GM19467 (cell line): ENCODE data around the gene NUP85.
"Not testable (repeated sequence)": the region's sequence is repeated elsewhere in the genome, so short reads cannot be mapped to it uniquely, and the experiment has no call there.

Experiments
- ATAC-seq: cut with Tn5 transposase; IDR thresholded peaks from one replicate; pipeline ENCODE4 v1.9.1; 2021; ENCODE audit warnings: mild to moderate bottlenecking, moderate library complexity; ENCODE audit not compliant: unreplicated experiment

The NUP85 gene

DNA sequence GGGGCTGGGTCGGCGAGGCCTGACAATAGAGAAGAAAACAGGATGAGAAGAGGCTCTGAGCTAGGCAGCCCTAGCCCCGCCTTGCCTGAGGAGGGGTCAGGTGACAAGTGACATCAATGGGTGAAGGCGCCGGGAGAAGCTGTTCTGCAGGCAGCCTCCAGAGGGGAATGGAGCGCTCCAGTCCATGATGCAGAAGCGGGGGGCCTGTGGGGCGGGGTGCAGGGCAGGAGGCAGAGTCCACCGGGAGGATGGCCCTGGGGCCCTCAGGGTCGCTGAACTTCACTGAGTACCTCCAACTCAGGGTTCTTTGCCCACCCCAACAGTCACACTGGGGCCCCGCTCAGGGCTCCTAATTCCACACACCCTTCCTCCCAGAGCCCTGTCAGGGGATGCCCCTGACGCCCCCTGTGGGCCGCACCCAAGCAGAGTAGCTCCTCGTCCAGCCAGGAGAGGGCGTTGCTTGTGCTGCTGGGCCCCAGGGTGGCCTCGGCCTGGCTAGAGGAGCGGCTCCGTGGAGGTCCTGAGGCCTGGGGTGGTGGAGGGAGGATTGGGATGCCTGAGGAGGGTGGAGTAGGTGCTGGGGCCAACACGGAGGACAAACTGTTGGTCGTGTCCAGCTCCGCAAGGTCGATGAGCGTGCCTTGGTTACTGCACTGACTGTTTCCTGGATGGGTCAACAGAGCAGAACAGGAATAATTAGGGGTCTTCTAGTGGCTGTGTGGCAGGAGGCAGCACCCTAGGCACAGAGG, 35.1 kb downstream of the NUP85 start:
- no peak for ATAC-seq

GRCh38 chr17:75241143-75241430, 35.6 kb downstream of the NUP85 start:
- no peak for ATAC-seq

DNA sequence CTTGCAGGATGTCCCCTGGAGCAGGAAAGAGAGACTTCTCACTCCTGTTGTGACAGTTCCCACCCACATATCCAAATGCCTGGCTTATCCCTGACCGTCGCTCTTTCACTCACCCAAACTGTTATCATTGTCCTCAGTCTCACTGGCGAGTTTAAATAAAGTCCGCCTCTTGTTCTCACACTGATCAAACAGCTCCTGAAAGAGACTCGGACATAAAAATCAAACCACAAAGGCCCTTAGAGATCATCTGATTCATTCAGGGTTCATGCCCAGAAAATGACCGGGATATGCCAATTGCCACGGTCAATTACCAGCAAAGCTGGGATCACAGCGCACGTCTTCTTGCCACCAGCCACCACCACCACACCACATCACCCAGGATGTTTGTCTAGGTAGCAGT, 36.0 kb downstream of the NUP85 start:
- no peak for ATAC-seq

- ATAC-seq, result no peak
Measured at GRCh38 chr17:75241996-75242460, 36.5 kb downstream of the NUP85 start.

DNA sequence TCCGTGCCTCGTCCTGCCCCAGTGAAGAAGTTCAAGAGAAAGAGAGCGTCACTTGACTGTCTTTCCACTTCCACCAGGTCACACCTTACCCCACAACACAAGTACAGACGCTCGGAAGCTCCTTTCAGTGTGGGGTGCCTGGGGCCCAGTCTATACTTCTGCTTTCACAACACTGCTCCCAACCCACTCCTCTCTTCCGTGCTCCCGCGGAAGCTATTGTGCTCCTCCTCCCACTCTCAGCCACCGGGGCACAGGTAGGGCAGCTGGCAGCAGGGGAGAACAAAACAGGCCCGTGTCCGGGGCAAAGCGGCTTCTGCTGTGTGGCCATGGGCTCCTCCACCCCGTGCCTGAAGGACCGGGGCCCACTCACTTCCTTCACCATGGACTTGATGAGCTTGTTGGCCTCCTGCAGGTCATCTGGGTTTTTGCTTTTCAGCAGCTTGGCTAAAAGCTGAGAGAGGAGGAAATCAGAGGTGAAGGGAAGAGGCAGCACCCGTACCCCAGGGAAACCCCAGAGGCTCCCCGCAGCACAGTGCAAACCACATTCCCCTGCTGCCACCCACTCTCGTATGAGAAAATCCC, 37.1 kb downstream of the NUP85 start:
- ATAC-seq, result no peak

- ATAC-seq, result no peak
Measured at GRCh38 chr17:75244133-75244866, 38.8 kb downstream of the NUP85 start.

DNA sequence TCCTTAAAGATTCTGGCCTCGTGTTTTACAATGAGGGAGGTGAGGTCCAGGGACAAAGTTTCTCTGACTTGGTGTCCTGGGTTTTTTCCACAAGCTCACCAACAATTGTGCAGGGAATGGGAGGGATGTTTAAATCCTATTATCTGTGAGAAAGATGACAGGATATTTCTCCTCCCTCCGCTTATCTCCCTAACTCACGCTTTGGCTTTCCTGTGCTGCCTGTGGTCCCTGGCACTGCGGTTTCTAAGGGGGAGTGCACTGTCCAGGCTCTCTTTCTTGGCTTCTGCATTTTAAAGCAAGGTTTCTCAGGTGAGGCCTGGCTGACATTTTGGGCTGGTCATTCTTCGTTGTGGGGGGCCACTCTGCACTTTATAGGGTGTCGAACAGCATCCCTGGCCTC, 39.5 kb downstream of the NUP85 start:
- ATAC-seq, result no peak

DNA sequence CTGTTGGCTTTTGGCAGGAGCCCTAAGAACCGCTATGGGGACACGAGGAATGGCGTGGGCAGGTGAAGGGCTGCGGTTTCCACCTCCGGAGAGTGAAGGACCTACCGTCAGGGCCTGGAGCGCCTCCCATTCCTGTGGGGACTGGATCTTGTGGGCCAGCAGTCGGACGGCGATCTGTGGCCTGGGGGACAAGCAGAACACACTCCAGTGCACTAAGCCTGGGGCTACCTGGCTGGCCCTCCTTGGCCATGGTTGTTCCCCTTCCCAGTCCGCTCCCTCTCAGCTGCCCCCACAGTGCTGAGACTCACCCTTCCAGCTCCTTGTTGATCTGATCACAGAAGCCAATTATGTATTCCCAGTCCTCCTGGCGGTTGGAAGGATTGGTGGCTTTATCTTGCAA, 40.9 kb downstream of the NUP85 start:
- no peak for ATAC-seq

DNA sequence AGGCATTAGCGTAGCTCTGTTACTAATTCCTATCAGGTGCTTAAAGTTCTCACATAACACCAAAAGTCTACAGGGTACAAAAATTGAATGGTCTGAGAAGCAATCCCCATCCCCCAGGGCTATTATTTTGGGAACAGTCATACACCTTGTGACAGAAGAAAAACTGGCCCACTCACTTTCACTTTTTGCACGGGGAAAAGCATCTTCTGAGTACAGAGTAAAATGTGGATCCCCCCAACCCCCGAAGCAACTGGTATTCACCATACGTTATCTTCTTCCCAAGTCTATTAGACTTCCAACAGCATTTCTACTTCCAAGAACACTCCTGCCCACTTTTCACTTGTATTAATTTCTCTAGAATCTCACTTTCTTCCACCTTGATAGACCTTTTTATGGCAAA, 44.1 kb downstream of the NUP85 start:
- no peak for ATAC-seq

DNA sequence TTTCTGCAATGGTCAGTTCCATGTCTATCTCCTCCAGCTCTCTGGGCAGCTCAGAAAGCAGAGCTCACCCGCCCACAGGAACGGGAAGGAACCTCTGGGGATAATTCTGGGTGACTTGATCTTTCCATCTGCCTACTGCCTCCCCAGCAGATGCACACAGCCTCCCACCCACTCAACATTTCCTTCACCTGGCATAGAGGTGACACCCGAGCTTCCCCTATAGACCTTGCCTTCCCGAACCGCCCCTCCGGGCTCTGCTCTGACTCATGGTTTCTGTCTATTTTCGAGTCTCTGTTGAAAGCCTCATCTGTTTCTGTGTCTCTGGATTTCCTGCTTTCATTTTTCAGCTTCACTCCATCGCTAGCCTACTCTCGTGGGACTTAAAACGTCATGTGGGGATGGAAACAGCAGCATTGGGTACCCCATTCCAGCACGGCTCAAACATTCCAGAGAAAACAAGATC, 44.6 kb downstream of the NUP85 start:
- peak; percentile 75 for ATAC-seq

DNA sequence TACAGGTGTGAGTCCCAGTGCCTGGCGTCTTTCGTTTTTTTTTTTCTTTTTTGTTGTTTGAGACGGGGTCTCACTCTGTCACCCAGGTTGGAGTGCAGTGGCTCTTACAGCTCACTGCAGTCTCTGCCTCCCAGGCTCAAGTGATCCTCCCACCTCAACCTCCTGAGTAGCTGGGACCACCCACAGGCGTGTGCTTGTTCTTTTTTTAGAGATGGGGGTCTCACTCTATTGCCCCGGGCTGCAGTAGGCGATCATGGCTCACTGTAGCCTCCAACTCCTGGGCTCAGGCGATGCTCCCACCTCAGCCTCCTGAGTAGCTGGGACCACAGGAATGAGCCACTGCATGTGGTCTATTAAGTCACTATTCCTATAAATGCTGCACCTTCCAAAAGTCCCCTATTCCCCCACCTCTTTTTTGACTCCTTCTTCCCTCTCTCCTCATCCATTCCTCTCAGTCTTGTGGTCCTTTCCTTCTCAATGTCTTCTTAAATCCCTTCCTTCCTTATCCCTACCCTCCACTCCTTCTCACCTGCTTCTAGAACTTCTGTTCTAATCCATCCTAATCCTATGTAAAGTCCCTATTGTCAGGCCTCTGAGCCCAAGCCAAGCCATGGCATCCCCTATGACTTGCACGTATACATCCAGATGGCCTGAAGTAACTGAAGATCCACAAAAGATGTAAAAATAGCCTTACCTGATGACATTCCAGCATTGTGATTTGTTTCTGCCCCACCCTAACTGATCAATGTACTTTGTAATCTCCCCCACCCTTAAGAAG, 46.7 kb downstream of the NUP85 start:
- no peak for ATAC-seq

DNA sequence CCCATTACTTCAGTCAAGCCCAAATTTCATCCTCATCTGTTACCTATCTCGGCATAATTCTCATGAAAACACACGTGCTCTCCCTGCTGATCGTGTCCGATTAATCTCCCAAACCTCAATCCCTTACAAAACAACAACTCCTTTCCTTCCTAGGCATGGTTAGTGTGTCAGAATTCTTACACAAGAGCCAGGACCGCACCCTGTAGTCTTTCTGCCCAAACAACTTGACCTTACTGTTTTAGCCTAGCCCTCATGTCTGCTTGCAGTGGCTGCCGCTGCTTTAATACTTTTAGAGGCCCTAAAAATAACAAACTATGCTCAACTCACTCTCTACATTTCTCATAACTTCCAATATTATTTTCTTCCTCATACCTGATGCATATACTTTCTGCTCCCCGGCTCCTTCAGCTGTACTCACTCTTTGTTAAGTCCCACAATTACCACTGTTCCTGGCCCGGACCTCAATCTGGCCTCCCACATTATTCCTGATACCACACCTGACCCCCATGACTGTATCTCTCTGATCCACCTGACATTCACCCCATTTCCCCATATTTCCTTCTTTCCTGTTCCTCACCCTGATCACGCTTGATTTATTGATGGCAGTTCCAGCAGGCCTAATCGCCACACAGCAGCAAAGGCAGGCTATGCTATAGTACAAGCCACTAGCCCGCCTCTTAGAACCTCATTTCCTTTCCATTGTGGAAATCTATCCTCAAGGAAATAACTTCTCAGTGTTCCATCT, 50.6 kb downstream of the NUP85 start:
- not testable (repeated sequence) for ATAC-seq

DNA sequence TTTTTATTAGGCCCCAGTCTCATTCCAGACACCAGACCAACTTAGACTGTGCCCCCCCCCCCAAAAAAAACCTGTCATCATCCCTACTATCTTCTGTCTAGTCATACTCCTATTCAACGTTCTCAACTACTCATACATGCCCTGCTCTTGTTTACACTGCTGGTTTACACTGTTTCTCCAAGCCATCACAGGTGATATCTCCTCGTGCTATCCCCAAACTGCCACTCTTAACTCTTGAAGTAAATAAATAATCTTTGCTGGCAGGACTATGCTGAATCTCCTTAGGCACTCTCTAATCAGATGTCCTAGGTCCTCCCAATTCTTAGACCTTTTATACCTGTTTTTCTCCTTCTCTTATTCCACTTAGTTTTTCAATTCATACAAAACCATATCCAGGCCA, 51.7 kb downstream of the NUP85 start:
- ATAC-seq, result not testable (repeated sequence)

- ATAC-seq, result peak; percentile 17
Measured at GRCh38 chr17:75260641-75261335, 55.3 kb downstream of the NUP85 start.

DNA sequence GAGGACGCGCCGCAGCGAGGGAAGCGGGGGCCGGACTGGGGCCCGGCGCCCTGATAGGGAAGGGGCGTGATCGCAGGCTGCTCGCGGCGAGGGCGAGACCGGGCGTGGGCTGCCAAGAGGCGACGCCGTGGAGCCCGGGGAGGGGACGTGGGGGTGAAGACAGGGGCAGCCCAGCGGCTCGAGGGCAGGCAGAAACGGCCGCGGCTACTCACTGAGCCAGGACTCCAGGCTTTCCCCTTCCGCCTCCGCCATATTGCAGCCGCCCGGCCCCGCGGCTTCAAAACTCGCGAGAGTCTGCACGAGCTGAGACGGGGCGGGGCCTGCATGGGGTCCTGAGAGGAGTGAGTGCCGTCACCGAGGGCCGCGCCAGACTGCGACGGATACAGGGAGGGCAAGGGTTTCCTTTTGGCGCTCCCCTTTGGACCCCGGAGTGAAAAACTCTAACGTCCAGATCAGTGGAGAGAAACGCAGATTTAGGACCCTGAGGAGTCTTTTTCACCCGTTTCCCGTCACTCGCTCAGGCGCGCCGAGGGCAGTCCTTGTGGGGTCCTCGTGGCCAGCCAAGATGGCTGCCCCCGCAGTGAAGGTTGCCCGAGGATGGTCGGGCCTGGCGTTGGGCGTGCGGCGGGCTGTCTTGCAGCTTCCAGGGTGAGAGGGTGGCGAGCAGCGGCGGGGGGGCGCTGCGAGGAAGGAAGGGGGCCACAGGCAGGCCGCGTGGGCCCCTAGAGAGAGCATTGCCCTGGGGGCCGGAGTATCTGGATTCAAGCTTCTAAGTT, 56.0 kb downstream of the NUP85 start, which contains the start of the genes GGA3 and MRPS7:
Gene GGA3 (minus strand): TSS at position 271 of the 776 bp plus-strand sequence. CDS start 19 bp downstream, at position 252.
Gene MRPS7 (plus strand): TSS at position 544 of the 776 bp plus-strand sequence. CDS start 22 bp downstream, at position 566.
- peak; percentile 73 for ATAC-seq

- ATAC-seq, result peak; percentile 7
Measured at GRCh38 chr17:75262112-75262606, 56.7 kb downstream of the NUP85 start.

DNA sequence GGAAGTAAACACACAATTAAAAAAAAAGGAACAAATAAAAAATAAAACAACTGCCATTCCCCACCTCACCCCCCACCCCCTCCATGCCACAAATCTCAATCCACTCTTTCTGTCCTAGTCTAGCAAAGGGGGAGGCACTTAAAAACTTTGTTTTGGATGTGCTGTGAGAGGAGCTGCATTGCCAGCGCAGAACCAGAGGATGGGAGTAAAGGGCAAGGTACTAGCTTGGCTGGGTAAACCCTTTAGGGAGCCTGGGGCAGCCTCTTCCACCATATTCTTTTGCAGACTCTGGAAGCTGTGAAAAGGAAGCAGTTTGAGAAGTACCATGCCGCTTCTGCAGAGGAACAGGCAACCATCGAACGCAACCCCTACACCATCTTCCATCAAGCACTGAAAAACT, 57.6 kb downstream of the NUP85 start:
- no peak for ATAC-seq

DNA sequence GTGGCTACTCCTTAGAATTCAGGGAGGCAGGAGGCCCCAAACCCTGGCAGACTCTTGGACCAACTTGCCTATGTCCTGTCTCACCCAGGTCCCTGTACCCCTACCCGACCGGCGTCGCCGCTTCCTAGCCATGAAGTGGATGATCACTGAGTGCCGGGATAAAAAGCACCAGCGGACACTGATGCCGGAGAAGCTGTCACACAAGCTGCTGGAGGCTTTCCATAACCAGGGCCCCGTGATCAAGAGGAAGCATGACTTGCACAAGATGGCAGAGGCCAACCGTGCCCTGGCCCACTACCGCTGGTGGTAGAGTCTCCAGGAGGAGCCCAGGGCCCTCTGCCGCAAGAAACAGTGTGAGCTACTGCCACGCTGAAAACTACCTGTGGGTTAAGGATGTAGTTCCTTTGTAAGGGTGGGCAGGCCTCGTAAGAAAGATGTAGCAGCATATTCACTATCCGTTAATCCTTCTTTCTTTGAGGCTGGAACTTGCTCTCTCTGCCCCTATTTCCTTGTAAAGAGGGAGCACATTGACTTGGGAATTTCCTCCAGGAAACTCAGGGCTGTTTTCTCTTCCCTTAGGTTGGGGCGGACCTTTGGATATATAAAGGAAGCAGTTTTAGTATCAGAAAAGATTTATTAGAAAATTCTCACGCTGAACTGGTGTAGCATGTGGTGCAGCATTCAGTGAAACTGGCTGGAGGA, 60.3 kb downstream of the NUP85 start:
- ATAC-seq, result no peak
